ENCODE measurements around the gene TFEB. TPM values are rescaled to one million over a fixed set of nuclear protein-coding genes. Genes with fewer than 3 reads are reported as not detected.

TFEB gene
- total RNA-seq, 1 experiment from 2014 or later: 4.4 TPM

- peak; percentile 84 for DNase-seq
- Histone ChIP-seq H3K4me3 (no peak overlapping the region), H3K9me3 (no peaks in the 10 kb centered on the region), H3K36me3 (no peaks in the 10 kb centered on the region), H3K27me3 (no peaks in the 10 kb centered on the region)
Measured at GRCh38 chr6:41705996-41706835, 29.2 kb downstream of the TFEB start.

GRCh38 chr6:41705311-41705995 is 30.0 kb downstream of the TFEB start:
- no peak for DNase-seq
- Histone ChIP-seq H3K36me3 (no peaks in the 10 kb centered on the region), H3K27me3 (no peaks in the 10 kb centered on the region), H3K9me3 (no peaks in the 10 kb centered on the region), H3K4me3 (no peak overlapping the region)

GRCh38 chr6:41704656-41705310 is 30.6 kb downstream of the TFEB start:
- no peak for DNase-seq
- no peak overlapping the region for H3K4me3 ChIP-seq

GRCh38 chr6:41704028-41704427 is 31.4 kb downstream of the TFEB start:
- DNase-seq: no peak
- H3K9me3 ChIP-seq: no peaks in the 10 kb centered on the region
- no peaks in the 10 kb centered on the region for H3K27me3 ChIP-seq
- H3K4me3 ChIP-seq: no peak overlapping the region
- H3K36me3 ChIP-seq: no peaks in the 10 kb centered on the region

More at GRCh38 chr6:41704656-41705310, 30.6 kb downstream of the TFEB start:
- Histone ChIP-seq H3K36me3 (no peaks in the 10 kb centered on the region), H3K27me3 (no peaks in the 10 kb centered on the region), H3K9me3 (no peaks in the 10 kb centered on the region)

- no peaks in the 10 kb centered on the region for H3K9me3 ChIP-seq
- no peaks in the 10 kb centered on the region for H3K27me3 ChIP-seq
- DNase-seq: no peak
- no peak overlapping the region for H3K4me3 ChIP-seq
- H3K36me3 ChIP-seq: no peaks in the 10 kb centered on the region
Measured at GRCh38 chr6:41702771-41703494, 32.5 kb downstream of the TFEB start.

- Histone ChIP-seq H3K4me3 (no peak overlapping the region), H3K36me3 (no peaks in the 10 kb centered on the region), H3K27me3 (no peaks in the 10 kb centered on the region), H3K9me3 (no peaks in the 10 kb centered on the region)
- DNase-seq: no peak
Measured at GRCh38 chr6:41702089-41702745, 33.2 kb downstream of the TFEB start.

- Histone ChIP-seq H3K27me3 (no peaks in the 10 kb centered on the region), H3K36me3 (no peaks in the 10 kb centered on the region), H3K9me3 (no peaks in the 10 kb centered on the region), H3K4me3 (no peak overlapping the region)
- DNase-seq: no peak
Measured at GRCh38 chr6:41700463-41701347, 34.7 kb downstream of the TFEB start.

GRCh38 chr6:41699063-41699462 is 36.3 kb downstream of the TFEB start:
- Histone ChIP-seq H3K27me3 (no peaks in the 10 kb centered on the region), H3K36me3 (no peaks in the 10 kb centered on the region), H3K4me3 (no peak overlapping the region), H3K9me3 (no peaks in the 10 kb centered on the region)
- DNase-seq: no peak

- no peak for DNase-seq
- H3K36me3 ChIP-seq: no peaks in the 10 kb centered on the region
- H3K9me3 ChIP-seq: no peaks in the 10 kb centered on the region
- H3K4me3 ChIP-seq: no peak overlapping the region
- no peaks in the 10 kb centered on the region for H3K27me3 ChIP-seq
Measured at GRCh38 chr6:41697861-41698781, 37.3 kb downstream of the TFEB start.

GRCh38 chr6:41696788-41697187 is 38.6 kb downstream of the TFEB start:
- Histone ChIP-seq H3K4me3 (no peak overlapping the region), H3K27me3 (no peaks in the 10 kb centered on the region), H3K36me3 (no peaks in the 10 kb centered on the region), H3K9me3 (no peaks in the 10 kb centered on the region)
- no peak for DNase-seq

GRCh38 chr6:41695825-41696224 is 39.6 kb downstream of the TFEB start:
- H3K36me3 ChIP-seq: no peaks in the 10 kb centered on the region
- no peaks in the 10 kb centered on the region for H3K27me3 ChIP-seq
- DNase-seq: no peak
- H3K4me3 ChIP-seq: no peak overlapping the region
- no peaks in the 10 kb centered on the region for H3K9me3 ChIP-seq

GRCh38 chr6:41694815-41695526 is 40.4 kb downstream of the TFEB start:
- Histone ChIP-seq H3K27me3 (no peaks in the 10 kb centered on the region), H3K9me3 (no peaks in the 10 kb centered on the region), H3K36me3 (no peaks in the 10 kb centered on the region), H3K4me3 (no peak overlapping the region)
- DNase-seq: no peak

GRCh38 chr6:41693281-41694240 is 41.8 kb downstream of the TFEB start:
- H3K27me3 ChIP-seq: no peaks in the 10 kb centered on the region
- no peaks in the 10 kb centered on the region for H3K9me3 ChIP-seq
- H3K4me3 ChIP-seq: no peak overlapping the region
- DNase-seq: no peak
- H3K36me3 ChIP-seq: no peaks in the 10 kb centered on the region

Measured in MG63 (cell line).